Measurements from ENCODE around the gene NUSAP1.

NUSAP1 gene

DNA sequence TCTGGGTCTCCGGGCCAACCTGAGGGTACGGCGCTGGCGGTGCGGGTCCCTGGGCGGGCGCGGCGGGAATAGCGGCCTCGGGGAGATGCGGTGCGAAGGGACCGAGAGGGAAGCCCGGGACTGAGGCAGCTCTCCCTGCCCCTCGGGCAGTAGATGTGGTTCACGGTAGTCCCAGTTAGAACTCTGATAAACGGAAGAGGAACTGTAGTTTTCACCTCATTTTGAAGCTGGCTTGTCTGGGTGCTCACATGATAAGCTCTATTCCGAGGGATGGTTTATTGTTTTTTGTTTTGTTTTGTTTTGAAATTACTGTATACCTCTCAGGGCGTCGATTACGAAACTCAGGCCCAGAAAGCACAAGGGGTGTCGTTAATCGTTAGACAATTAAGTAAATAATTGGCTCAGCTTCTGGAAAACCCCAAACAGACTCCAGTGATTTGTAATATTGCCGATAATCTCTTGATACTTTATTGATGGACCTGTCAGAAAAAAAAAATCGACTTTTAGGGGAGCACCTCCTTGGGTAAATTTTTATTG, 413 bp downstream of the NUSAP1 start:
- Histone ChIP-seq H3K23ac (ENCODE audit: low read depth, low read length, poor library complexity) (no peak overlapping the region), H2AFZ (ENCODE audit: low read length) (peak overlapping the region; percentile 84), H3K14ac (ENCODE audit: low read length) (no peak overlapping the region), H3K4me3 (ENCODE audit: low read length in 2 of 2) (peak overlapping the region; percentile 71 to 90), H3K4ac (ENCODE audit: low read length) (no peak overlapping the region), H3K27ac (replicated peaks; ENCODE audit: low read length) (peak overlapping the region; percentile 87), H3K27me3 (ENCODE audit: control insufficient read depth in 3 of 3, insufficient read depth in 3 of 3, low read depth in 1 of 3, low read length in 3 of 3) (no peaks in the 10 kb centered on the region), H4K8ac (ENCODE audit: low read depth, low read length) (no peak overlapping the region), H3K4me1 (ENCODE audit: control insufficient read depth in 2 of 2, insufficient read depth in 1 of 2, low read depth in 1 of 2, low read length in 2 of 2) (peaks cover 2 to 8% of the 10 kb centered on the region in 2 donors), H3K36me3 (replicated peaks in 1 of 2; ENCODE audit: control insufficient read depth in 2 of 2, insufficient read depth in 2 of 2, low read length in 2 of 2) (peaks cover 2 to 33% of the 10 kb centered on the region in 2 donors), H2BK120ac (ENCODE audit: low read depth, low read length) (no peak overlapping the region), H2BK12ac (ENCODE audit: low read length) (no peak overlapping the region), H2BK5ac (ENCODE audit: low read length) (no peak overlapping the region), H3K9ac (ENCODE audit: low read depth, low read length, poor library complexity) (peak overlapping the region; percentile 89), H2BK15ac (ENCODE audit: low read length) (no peak overlapping the region), H3K79me1 (ENCODE audit: low read depth, low read length) (no peaks in the 10 kb centered on the region), H3K9me3 (replicated peaks in 1 of 2; ENCODE audit: control insufficient read depth in 2 of 2, insufficient read depth in 1 of 2, low read depth in 1 of 2, low read length in 2 of 2) (no peaks in the 10 kb centered on the region), H3K18ac (ENCODE audit: low read length) (peak overlapping the region; percentile 90), H2AK5ac (ENCODE audit: low read depth, low read length) (no peak overlapping the region), H3K4me2 (ENCODE audit: insufficient read depth, low read length, poor library complexity, severe bottlenecking) (peak overlapping the region; percentile 46), H4K91ac (ENCODE audit: low read depth, low read length, poor library complexity) (no peak overlapping the region)
- WGBS, 2 donors (ENCODE audit: extremely low coverage in 2 of 2, insufficient read length in 2 of 2, insufficient replicate concordance in 1 of 2) = no CpG with 5 or more reads among the region's 26 CpGs
- no peak for DNase-seq (ENCODE audit: low spot score)

DNA sequence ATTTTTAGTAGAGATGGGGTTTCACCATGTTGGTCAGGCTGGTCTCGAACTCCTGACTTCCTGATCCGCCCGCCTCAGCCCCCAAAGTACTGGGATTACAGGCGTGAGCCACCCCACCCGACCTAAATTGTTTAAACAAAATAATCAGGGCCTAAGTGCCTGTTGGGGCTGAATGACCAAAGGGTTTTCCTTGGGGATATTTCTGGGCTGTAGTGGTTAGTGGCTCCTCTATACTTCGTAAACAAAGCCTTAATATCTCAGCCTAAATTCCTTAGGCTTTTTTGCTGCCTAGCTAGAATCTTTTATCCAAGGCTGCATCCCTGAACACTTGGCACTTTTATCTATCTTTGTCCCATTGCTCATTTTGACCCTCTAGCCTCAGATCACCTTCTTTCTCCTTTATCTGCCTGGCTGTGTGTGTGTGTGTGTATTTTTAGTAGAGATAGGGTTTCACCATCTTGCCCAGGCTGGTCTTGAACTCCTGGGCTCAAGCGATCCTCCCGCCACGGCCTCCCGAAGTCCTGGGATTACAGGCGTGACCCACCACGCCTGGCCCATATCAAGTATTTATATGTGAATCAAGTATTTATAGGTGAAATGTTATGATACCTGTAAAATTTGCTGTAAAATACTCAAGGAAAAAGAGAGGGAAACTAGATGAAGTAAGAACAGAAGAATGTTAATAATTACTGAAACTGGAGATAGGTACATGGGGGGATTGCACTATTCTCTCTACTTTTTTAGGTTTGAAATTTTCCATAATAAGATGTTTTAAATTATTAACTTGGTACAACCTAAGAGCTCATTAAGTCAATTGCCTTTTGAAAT, 1.8 kb downstream of the NUSAP1 start:
- H2AK5ac ChIP-seq (ENCODE audit: low read depth, low read length) = no peak overlapping the region
- H2BK5ac ChIP-seq (ENCODE audit: low read length) = no peak overlapping the region
- H3K4me2 ChIP-seq (ENCODE audit: insufficient read depth, low read length, poor library complexity, severe bottlenecking) = peak overlapping the region; percentile 52
- H2BK12ac ChIP-seq (ENCODE audit: low read length) = no peak overlapping the region
- H2BK15ac ChIP-seq (ENCODE audit: low read length) = no peak overlapping the region
- no peak for DNase-seq (ENCODE audit: low spot score)
- no peak overlapping the region for H4K91ac ChIP-seq (ENCODE audit: low read depth, low read length, poor library complexity)
- no peak overlapping the region for H3K9ac ChIP-seq (ENCODE audit: low read depth, low read length, poor library complexity)
- H3K27ac ChIP-seq (replicated peaks; ENCODE audit: low read length) = no peak overlapping the region
- peaks cover 2 to 8% of the 10 kb centered on the region in 2 donors for H3K4me1 ChIP-seq (ENCODE audit: control insufficient read depth in 2 of 2, insufficient read depth in 1 of 2, low read depth in 1 of 2, low read length in 2 of 2)
- H3K4me3 ChIP-seq (ENCODE audit: low read length in 2 of 2) = peak overlapping the region; percentile 12 to 71
- no peaks in the 10 kb centered on the region for H3K9me3 ChIP-seq (replicated peaks in 1 of 2; ENCODE audit: control insufficient read depth in 2 of 2, insufficient read depth in 1 of 2, low read depth in 1 of 2, low read length in 2 of 2)
- H2AFZ ChIP-seq (ENCODE audit: low read length) = no peak overlapping the region
- no peak overlapping the region for H3K23ac ChIP-seq (ENCODE audit: low read depth, low read length, poor library complexity)
- no peaks in the 10 kb centered on the region for H3K27me3 ChIP-seq (ENCODE audit: control insufficient read depth in 3 of 3, insufficient read depth in 3 of 3, low read depth in 1 of 3, low read length in 3 of 3)
- H3K4ac ChIP-seq (ENCODE audit: low read length) = no peak overlapping the region
- H3K14ac ChIP-seq (ENCODE audit: low read length) = no peak overlapping the region
- H3K36me3 ChIP-seq (replicated peaks in 1 of 2; ENCODE audit: control insufficient read depth in 2 of 2, insufficient read depth in 2 of 2, low read length in 2 of 2) = peaks cover 4 to 39% of the 10 kb centered on the region in 2 donors
- WGBS, 2 donors (ENCODE audit: extremely low coverage in 2 of 2, insufficient read length in 2 of 2, insufficient replicate concordance in 1 of 2) = no CpG with 5 or more reads among the region's 12 CpGs
- H2BK120ac ChIP-seq (ENCODE audit: low read depth, low read length) = no peak overlapping the region
- no peak overlapping the region for H3K18ac ChIP-seq (ENCODE audit: low read length)
- H4K8ac ChIP-seq (ENCODE audit: low read depth, low read length) = no peak overlapping the region
- H3K79me1 ChIP-seq (ENCODE audit: low read depth, low read length) = no peaks in the 10 kb centered on the region

DNA sequence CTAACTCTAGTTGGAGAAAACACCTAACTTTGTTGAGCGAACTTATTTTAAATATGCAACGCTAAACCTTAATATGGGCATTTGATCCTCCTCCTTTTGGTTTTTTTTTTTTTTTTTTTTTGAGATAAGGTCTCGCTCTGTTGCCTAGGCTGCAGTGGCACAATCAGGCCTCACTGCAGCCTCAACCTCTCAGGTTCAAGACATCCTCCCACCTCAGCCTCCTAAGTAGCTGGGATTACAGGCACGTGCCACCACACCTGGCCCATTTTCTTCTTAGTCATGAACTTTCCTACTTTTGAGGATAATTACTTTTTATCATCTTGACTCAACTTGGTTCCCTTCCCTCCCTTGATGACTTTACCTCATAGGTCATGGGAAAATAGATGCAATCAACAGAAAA, 3.9 kb downstream of the NUSAP1 start:
- Histone ChIP-seq H2BK5ac (ENCODE audit: low read length) (no peak overlapping the region), H3K36me3 (replicated peaks in 1 of 2; ENCODE audit: control insufficient read depth in 2 of 2, insufficient read depth in 2 of 2, low read length in 2 of 2) (peaks cover 15 to 54% of the 10 kb centered on the region in 2 donors), H3K9me3 (replicated peaks in 1 of 2; ENCODE audit: control insufficient read depth in 2 of 2, insufficient read depth in 1 of 2, low read depth in 1 of 2, low read length in 2 of 2) (no peaks in the 10 kb centered on the region), H2AK5ac (ENCODE audit: low read depth, low read length) (no peak overlapping the region), H3K18ac (ENCODE audit: low read length) (no peak overlapping the region), H3K14ac (ENCODE audit: low read length) (no peak overlapping the region), H3K4me3 (ENCODE audit: low read length in 2 of 2) (no peak overlapping the region), H3K4ac (ENCODE audit: low read length) (no peak overlapping the region), H3K79me1 (ENCODE audit: low read depth, low read length) (peaks cover 5% of the 10 kb centered on the region), H4K8ac (ENCODE audit: low read depth, low read length) (no peak overlapping the region), H2BK120ac (ENCODE audit: low read depth, low read length) (no peak overlapping the region), H4K91ac (ENCODE audit: low read depth, low read length, poor library complexity) (no peak overlapping the region), H3K27me3 (ENCODE audit: control insufficient read depth in 3 of 3, insufficient read depth in 3 of 3, low read depth in 1 of 3, low read length in 3 of 3) (no peaks in the 10 kb centered on the region), H2BK12ac (ENCODE audit: low read length) (no peak overlapping the region), H2AFZ (ENCODE audit: low read length) (no peak overlapping the region), H3K27ac (replicated peaks; ENCODE audit: low read length) (no peak overlapping the region), H2BK15ac (ENCODE audit: low read length) (no peak overlapping the region), H3K9ac (ENCODE audit: low read depth, low read length, poor library complexity) (no peak overlapping the region), H3K23ac (ENCODE audit: low read depth, low read length, poor library complexity) (no peak overlapping the region), H3K4me1 (ENCODE audit: control insufficient read depth in 2 of 2, insufficient read depth in 1 of 2, low read depth in 1 of 2, low read length in 2 of 2) (peaks cover 0 to 1% of the 10 kb centered on the region in 2 donors), H3K4me2 (ENCODE audit: insufficient read depth, low read length, poor library complexity, severe bottlenecking) (no peak overlapping the region)
- no peak for DNase-seq (ENCODE audit: low spot score)
- no CpG with 5 or more reads among the region's 4 CpGs for WGBS, 2 donors (ENCODE audit: extremely low coverage in 2 of 2, insufficient read length in 2 of 2, insufficient replicate concordance in 1 of 2)

DNA sequence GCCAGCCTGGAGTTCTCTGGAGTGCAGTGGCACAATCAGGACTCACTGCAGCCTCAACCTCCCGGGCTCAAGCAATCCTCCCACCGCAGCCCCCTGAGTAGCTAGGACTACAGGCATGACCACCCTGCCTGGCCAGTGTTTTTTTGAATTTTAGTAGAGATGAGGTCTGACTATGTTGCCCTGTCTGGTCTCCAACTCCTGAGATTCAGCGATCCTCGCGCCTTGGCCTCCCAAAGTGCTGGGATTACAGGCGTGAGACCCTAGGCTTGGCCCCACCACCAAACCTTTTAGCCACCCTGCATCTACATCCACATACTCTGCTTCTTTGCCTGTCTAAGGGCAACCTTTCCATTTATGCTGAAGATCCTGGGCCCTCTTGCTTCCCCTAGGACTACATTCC, 4.4 kb downstream of the NUSAP1 start:
- no peak overlapping the region for H4K8ac ChIP-seq (ENCODE audit: low read depth, low read length)
- peaks cover 20 to 59% of the 10 kb centered on the region in 2 donors for H3K36me3 ChIP-seq (replicated peaks in 1 of 2; ENCODE audit: control insufficient read depth in 2 of 2, insufficient read depth in 2 of 2, low read length in 2 of 2)
- H4K91ac ChIP-seq (ENCODE audit: low read depth, low read length, poor library complexity) = no peak overlapping the region
- peaks cover 5% of the 10 kb centered on the region for H3K79me1 ChIP-seq (ENCODE audit: low read depth, low read length)
- H2BK15ac ChIP-seq (ENCODE audit: low read length) = no peak overlapping the region
- no peak overlapping the region for H3K4me2 ChIP-seq (ENCODE audit: insufficient read depth, low read length, poor library complexity, severe bottlenecking)
- H2AK5ac ChIP-seq (ENCODE audit: low read depth, low read length) = no peak overlapping the region
- H3K4me1 ChIP-seq (ENCODE audit: control insufficient read depth in 2 of 2, insufficient read depth in 1 of 2, low read depth in 1 of 2, low read length in 2 of 2) = no peaks in the 10 kb centered on the region
- no peak overlapping the region for H3K14ac ChIP-seq (ENCODE audit: low read length)
- no peak overlapping the region for H3K27ac ChIP-seq (replicated peaks; ENCODE audit: low read length)
- no CpG with 5 or more reads among the region's 6 CpGs for WGBS, 2 donors (ENCODE audit: extremely low coverage in 2 of 2, insufficient read length in 2 of 2, insufficient replicate concordance in 1 of 2)
- H3K23ac ChIP-seq (ENCODE audit: low read depth, low read length, poor library complexity) = no peak overlapping the region
- no peak overlapping the region for H3K4ac ChIP-seq (ENCODE audit: low read length)
- no peaks in the 10 kb centered on the region for H3K9me3 ChIP-seq (replicated peaks in 1 of 2; ENCODE audit: control insufficient read depth in 2 of 2, insufficient read depth in 1 of 2, low read depth in 1 of 2, low read length in 2 of 2)
- DNase-seq (ENCODE audit: low spot score) = no peak
- H2AFZ ChIP-seq (ENCODE audit: low read length) = no peak overlapping the region
- H2BK5ac ChIP-seq (ENCODE audit: low read length) = no peak overlapping the region
- no peaks in the 10 kb centered on the region for H3K27me3 ChIP-seq (ENCODE audit: control insufficient read depth in 3 of 3, insufficient read depth in 3 of 3, low read depth in 1 of 3, low read length in 3 of 3)
- H3K18ac ChIP-seq (ENCODE audit: low read length) = no peak overlapping the region
- no peak overlapping the region for H3K9ac ChIP-seq (ENCODE audit: low read depth, low read length, poor library complexity)
- no peak overlapping the region for H2BK120ac ChIP-seq (ENCODE audit: low read depth, low read length)
- no peak overlapping the region for H3K4me3 ChIP-seq (ENCODE audit: low read length in 2 of 2)
- H2BK12ac ChIP-seq (ENCODE audit: low read length) = no peak overlapping the region
